Fibroblast of skin of left quadriceps (primary cell): ENCODE measurements around the gene RTN4.

ENCODE experiments used
- DNase-seq, 2 experiments: peaks; one replicate each; pipeline ENCODE4 v3.0.0-alpha.2; 2013; ENCODE audit warnings: low read depth in 2 of 2

RTN4 gene

DNA sequence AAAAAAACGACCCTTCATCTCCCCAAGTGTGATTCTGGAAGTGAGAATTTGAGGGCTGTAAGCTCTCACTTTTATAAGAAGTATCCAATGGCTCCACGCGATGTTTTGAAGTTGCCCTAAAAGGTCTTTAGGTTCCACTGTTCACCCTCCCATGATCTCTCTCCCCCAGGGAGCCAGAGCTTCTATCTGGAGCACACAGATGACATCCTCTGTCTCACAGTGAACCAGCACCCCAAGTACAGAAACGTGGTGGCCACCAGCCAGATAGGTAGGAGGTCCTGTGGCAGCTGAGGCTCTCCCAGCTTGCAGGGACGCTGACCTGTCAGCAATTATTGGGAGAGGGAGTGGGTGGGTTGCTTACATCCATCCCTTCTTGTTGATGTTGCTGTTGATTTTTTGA is 97.8 kb downstream of the RTN4 start:
- DNase-seq = no peak

DNA sequence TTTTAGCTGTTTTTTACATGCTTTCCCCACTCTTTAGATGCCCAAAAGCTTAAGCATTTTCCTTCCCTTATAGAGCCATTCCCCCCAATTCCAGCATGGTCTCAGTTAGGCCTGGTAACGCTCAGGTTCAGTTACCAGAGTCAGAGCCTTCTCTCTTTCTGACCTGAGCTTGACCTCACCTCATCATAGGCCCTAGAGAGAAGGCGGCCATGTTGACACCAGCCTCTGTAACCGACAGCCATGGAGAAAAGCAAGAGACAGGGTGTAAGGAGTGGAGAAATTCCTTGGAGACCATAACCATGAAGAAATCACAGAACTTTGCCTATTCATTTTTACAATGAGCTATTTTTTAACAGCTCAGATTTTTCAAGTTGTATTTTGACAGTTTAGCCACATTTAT is 99.4 kb downstream of the RTN4 start:
- DNase-seq = no peak

DNA sequence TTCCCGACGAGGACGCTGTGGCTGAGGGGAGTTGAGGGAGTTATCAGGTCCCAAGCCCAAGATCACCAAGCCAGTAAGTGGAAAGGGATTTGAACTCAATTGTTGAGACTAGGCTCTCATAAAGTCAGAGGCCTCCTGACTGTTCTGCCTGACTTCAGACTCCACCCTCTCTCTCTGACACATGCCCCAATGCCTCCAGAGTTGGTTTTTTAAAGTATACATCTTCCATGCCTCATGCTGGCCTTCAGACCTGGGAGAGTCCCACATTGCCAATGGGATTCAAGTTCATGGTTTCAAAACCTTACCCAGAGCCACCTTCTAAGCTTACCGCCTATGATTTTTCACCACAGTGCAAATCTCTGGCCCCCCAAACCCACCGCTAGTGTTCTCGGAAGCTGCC is 100.8 kb downstream of the RTN4 start:
- DNase-seq = no peak

DNA sequence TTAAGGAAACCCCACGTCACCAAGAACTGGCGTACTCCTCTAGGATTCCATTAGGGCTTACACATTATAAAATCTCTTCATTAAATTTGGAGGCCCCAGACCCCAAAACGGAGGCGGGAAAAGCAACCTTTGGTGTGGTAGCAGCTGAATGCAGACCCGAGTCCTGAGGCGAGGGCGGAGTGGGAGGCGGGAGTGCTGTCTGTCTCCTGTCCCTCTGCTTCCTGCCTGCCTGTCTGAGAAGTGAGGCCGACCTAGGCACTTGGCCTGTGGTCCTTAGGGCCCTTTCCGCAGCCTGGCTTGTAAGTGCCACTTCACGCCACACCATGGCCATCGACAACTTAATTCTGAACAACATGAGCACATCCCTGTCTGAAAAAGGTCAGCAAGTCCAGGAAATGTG is 102.1 kb downstream of the RTN4 start:
- DNase-seq = no peak

DNA sequence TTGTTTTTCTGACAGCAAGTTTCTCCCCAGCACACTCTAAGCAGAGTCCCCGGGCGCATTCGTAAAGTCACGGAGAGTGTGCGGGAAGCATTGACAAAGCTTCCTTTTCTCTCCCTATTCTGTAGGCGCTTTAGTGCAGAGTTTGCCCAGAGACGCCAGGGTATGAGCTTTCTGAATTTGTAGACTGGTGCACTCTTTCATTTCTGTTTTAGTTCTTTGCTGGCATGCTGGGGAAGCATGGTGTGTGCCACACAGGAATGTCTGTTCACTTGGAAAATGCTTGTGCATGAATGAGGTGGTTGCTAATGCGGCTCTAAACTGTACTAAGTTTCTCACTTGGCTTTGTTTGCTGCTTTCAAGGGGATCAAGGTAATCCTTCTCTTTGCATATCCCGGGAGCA is 102.6 kb downstream of the RTN4 start:
- DNase-seq = no peak

DNA sequence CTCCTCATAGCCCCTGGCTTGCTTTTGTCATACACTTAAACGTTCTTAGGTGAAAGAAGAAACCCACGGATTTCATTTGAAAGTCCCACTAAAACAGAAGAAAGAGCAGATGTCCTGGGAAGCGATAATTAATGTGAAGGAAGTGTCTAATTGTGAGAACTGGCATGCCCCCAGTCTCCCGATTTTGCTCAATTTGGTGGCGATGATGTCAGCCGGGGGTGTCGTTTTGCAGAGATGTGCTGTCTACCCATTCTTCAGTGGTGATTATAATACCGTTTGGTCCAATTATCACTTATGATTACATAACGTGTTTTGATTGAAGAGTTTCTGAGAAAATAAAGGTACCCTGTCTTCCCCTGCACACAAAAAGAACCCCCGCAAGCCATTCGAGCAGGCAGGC is 103.1 kb downstream of the RTN4 start:
- DNase-seq = no peak

DNA sequence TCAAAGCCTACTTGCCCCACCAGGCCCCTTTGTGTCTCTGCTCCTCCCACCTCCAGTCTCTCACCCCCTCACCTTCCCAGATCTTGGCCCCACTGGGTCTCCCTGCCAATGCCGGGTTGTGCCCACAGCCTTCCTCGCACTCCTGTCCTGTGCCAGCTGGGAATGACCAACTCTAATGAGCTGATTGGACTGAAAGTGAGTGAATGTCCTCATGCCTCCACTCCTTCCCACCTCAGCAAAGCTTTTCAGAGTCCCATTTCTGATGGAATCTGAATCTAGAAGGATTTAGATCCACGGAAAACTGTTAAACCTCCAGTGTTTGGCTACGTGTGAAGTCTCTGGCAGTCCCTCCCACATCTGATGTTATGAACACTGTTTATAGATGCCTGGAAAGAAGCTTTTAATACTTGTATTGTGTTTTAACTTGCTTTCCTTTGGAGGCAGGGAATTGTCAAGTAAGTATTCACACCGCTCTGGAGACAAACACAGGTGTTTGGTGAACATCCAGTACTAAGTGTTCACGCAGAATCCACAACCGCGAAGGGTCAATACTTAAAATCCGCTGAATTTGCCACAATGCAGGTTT is 103.9 kb downstream of the RTN4 start:
- no peak for DNase-seq

DNA sequence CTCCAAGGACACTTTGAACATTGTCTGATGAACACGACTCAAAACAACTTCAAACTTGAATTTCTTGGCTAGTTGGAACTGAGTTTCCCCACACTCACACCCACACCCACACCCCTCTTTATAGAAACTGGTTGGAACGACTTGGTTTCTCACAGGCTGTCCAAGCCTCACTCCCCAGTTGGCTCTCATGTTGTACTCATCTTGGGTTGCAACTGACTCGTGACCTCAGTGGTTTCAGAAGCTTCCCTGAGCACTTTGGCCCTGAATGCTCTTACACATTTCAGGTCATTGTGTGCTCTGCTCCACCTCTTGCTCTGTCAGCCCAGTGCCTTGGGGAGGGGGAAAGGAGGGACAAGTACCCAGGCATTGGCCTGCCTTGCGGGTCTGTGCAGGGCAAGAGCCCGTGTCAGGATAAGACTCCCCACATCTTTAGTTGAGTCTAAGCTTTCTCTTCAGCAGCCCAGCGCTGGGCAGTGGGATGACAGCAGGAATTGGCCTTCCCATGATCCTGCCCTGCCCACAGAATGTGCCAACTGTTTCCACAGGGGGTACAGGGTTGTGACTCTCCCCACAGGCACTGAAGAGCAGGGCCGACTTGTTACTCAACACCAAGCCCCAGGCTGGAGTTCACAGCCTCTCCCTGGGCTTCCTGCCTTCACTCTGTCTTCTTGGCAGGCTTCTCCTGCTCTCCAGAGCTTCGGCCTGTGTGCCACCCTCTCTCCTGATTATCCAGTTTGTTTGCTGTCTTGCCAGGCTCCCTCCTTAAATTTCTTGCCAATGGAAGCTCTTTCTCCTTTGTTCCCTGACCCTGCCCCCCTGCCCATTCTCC is 104.6 kb downstream of the RTN4 start:
- DNase-seq = no peak

DNA sequence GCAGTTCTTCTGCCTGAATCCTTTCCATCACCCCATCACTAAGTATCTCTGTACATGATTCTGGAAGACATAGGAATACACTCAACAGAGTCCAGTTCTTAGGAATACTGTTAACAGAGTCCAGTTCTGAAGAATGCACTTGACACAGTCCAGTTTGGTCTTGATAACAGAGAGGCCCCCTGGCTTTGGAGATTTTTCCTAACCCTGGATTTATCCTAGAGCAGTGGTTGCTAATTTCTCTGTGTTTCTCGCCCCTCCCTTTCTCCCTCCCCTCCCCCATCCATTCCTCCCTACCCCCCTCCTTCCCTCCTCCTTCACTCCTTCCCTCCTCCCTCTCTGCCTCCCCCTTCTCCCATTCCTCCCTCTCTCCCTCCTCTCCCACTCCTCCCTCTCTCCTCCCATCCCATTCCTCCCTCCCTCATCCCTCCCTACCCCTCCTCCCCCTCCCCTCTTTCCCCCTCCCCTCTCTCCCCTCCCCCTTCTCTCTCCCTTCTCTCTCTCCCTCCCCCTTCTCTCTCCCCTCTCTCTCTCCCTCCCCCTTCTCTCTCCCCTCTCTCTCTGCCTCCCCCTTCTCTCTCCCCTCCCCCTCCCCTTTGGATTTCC is 105.4 kb downstream of the RTN4 start:
- DNase-seq = no peak

DNA sequence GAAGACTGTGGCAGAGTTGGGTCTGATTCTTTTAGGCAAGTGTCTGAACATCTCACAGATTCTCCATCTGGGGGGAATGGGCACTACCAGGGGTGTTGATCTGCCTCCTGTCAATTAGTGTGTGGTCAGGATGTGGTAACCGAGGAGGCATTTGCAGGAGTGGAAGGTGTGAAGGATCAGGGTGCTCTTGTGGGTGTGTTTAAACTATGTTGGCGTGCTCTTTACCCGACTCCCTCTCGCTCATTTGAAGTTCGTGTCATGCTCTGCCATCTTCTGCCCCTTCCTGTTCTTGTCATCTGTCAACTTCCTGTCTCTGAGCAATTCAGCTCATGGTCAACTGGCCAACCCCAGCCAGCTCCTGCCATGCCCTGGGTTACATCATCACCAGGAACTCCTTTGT is 107.9 kb downstream of the RTN4 start:
- DNase-seq = no peak

DNA sequence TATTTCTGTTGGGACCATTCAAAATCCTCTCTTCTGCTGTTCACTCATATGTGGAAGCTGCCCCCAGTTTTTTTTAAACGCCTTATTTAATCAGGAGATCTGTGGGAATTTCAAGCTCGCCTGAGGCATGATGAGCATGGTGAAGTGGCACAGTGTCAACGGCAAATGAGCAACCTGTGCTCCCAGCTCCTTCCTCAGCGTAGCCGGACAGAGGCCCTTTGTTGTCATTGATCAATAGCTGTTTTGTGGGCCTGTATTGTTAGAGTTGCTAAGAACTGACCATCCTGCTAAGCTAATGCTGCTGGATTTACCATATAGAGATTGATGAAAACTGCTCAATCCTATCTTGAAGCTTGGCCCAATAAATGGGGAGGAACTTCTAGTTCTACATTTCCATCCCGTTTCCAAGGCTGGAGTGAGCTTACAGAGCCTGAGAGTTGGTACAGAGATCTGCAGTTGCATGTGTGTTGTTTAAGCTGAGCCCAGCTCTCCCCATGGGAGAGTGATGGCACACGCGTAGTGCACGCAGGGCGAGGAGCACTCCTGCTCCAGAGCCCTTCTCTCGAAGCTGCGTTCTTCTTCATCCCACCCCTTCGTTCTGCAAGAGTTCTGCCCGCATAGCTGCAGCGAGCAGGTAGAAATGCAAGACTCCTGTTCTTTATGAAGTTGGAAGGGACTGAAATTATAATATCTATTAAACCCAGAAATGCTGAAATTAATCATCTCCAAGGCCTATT is 108.8 kb downstream of the RTN4 start:
- DNase-seq = no peak

DNA sequence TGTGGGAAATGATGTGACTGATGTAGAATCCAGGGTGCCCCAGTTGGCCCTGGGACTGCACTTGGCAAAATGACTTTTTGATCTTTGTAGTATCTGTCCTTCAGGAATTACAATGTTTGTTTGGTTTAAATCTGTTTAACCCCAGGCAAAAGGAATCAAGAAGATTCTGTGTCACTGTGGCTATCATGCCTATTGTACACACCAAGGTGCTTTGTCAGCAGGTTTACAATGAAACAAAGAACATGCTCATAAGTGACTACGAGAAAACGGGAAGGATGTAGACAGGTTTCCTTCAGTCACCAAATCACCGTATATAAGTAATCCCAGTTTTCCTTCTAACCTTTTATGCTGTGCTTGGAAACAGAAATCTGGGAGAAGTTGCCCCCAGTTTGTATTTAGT is 109.5 kb downstream of the RTN4 start:
- DNase-seq = no peak

DNA sequence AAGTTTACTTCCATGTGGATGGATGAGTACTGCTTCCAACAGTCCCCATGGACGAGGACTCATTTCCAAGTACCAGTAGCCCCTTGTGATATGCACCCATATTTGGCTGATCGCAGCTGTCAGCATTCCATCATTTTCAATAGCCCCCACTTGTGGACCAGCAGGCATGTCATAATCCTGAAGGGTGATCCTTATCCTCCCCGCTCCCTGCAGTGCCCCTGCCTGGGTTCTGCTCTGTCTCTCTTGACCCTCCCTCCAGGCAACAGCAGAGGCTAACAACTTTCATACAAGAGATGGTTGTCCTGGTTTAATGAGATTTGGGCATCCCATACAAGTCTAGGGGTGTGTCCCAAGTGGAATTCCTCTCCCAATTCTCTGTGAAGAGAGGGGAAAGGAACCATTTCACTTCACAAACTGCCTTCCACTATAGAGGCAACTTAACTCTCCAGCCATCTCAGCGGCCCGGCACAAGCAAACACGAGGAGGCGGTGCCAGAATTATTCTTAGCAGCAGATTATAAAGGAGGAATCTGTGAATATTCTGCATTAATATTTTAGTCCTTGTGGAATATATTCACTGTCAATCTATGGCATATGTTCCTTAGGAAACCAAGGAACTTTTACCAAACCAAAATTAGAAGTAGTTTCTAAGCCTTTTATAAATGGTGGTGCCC is 110.7 kb downstream of the RTN4 start:
- DNase-seq = no peak

DNA sequence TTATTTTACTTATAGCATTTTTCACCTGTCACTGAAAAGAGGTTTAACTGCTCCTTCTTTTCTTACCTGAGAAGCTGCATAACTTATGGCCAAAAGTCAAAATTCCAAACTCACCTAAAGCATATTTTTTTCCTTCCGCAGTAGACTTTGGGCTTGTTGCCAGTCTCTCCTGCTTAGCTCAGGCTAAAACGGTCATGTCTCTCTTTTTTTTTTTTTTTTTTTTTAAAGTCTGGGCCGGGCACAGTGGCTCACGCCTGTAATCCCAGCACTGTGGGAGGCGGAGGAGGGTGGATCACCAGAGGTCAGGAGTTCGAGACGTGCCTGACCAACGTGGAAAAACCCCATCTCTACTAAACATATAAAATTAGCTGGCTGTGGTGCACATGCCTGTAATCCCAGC is 113.5 kb downstream of the RTN4 start:
- no peak for DNase-seq

DNA sequence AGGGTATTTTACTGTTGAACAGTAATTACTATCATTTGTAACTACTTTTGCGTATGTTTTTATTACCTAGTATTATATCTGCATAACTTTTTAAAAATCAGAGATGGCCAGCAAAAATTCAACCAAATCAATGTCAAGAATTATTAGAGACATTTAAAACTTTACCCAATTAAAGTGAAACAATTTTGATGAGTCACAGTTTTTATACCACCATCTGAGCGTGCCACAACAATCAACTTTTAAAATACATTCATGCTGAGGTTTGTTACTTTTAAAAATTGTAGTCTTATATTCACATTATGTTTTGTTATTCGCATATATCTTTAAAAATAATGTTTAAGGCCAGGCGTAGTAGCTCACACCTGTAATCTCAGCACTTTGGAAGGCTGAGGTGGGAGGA is 114.9 kb downstream of the RTN4 start:
- DNase-seq = no peak

DNA sequence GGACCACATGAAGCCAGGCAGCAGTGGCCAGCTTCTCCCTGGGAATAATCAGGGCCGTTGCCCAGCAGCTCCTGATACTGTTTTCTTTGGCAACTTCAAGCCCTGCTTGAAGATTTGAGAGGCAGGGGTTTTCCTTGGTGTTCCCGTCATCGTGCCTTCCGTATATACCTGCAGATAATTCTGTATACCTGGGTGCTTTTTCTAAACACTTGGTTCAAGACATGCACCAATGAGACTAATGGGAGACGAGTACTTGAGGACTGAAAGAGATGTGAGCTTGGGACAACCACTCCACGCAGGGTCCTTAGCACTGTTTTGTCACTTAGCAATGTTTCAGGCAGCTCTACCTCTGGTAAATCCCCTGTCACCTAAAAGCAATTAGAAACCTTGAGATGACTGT is 118.8 kb downstream of the RTN4 start:
- no peak for DNase-seq

DNA sequence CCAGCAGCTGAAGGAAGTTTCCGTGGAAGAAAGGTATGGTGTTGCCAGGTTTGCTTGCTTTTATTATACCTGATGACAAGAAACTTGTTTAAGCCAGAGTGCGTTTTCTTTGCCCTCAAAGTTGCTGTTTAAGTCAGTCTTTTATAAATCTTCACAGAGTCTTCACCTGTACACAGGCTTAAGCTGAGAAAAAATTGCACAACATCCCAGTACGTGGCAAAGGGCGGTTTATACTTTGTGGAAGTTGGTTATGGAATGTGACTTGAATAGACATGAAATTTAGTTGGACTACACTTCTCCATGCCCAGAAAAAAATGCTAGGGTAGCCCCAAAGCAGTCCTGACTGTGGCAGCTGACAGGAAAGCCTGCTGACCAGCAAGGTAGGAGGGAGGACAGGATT is 121.5 kb downstream of the RTN4 start:
- DNase-seq = no peak

DNA sequence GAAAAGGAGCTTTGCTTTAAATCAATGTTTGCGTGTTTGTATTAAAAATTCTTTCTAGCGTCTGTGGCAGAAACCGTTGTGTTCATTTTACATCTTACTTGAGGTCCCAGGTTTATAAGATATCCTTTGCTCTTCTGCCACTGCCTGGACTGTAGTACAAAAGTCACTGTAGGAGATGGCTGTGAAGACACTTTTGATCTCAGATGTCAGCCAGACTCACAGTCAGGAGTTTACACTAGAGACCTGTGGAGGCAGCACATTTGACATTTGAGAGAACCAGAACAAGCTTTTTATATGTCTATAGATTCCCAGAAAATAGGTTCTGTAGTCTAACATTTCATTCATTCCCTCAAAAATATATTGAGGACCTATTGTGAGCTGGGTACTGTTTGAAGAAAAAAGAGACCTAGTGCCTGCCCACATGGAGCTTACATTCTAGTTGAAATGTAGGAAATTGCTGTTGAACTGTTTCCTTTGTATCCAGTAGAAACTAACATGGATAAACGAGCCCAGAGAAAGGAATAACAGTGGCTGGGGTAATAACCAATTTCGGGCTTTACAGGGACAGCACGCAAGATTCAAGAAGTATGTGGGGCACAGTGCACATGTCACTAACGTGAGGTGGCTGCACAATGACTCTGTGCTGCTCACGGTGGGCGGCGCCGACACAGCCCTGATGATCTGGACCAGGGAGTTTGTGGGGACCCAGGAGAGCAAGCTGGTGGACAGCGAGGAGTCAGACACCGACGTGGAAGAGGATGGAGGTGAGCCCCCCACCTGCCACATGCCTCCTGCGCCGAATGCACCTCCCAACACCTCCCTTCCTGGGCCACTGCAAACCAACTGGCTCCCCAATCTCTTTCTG is 122.3 kb downstream of the RTN4 start:
- DNase-seq = no peak

DNA sequence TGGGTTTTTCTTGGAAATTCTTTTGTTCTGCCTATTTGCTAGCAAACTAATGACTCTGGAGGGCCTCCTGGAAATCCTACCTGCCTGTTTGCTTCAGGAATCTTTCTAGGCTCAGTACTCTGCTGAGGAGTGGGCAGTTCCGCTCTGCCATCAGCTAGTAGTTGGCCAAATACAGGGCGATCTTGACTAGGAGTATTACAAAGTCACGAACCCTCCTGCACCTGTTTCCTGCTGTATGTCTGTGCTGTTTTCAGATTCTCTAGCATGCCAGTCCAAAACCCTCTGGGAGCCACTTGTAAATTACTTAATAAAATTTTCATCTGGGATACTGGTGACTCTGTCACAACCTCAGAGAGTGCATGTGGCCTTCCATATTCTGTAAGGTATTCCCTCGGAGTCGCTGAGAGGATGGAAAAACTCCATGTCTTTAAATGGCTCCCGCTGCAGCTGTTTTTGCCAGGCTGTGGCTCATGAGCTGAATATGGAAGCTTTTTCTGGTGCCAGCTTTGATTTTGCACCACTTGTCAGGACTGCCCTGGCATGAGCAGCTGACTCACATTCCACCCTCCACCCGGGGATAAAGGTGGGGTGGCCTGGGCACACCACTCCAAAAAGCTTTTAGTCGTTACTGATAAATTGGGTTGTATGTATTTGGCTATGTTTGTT is 123.0 kb downstream of the RTN4 start:
- no peak for DNase-seq

DNA sequence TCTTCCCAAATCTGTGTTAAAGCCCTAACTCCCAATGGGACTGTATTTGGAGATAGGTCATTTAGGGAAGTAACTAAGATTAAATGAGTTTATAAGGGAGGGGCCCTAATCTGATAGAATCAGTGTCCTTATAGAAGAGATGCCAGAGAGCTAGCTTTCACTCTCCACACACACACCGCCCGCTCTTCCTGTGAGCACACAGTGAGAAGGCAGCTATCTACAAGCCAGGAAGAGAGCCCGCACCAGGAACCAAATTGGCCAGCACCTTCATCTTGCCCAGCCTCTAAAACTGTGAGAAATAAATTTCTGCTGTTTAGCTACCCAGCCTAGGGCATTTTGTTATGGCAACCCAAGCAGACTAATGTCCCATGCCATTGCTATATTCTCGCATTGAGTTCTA is 125.2 kb downstream of the RTN4 start:
- DNase-seq = no peak

DNA sequence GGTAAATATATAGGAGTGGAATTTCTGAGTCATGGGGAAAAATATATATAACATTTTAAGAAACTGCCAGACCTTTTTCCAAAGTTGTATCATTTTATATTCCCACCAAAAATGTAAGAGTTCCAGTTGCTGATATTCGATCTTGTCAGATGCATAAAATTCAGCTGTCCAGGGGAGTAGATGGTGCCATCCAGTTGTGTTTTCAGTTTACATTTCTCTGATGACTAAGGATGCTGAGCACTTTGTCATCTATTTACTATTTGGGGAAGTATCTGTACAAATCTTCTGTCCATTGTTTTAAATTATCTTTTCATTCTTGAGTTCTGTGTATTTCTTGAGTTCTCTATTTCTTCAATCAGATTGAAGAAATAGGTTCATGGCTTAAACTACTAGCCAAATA is 126.1 kb downstream of the RTN4 start:
- DNase-seq = no peak
